OCI-LY1 (cell line): ENCODE results near the gene CRB2.

Source experiments
- H2AFZ ChIP-seq: fragments of 200-600 bp; sonication (generic), shearing (Covaris generic); 2 replicates; pipeline ENCODE4 v1.6.0; 2014; ENCODE audit warnings: antibody characterized with exemption, mild to moderate bottlenecking, low read length
- H3F3A ChIP-seq: fragments of 200-600 bp; sonication (generic), shearing (Covaris generic); 2 replicates; pipeline ENCODE4 v1.6.0; 2014; ENCODE audit warnings: mild to moderate bottlenecking, antibody characterized with exemption, low read length, moderate library complexity; ENCODE audit not compliant: insufficient read depth
- H3K27ac ChIP-seq: fragments of 200-600 bp; sonication (generic); 2 replicates; pipeline ENCODE4 v1.5.1; 2014; ENCODE audit warnings: low read length, mixed run types, mild to moderate bottlenecking, low read depth; ENCODE audit not compliant: poor library complexity, severe bottlenecking
- H3K27me3 ChIP-seq: fragments of 200-600 bp; sonication (generic); 2 replicates; pipeline ENCODE4 v1.6.0; 2014; ENCODE audit warnings: antibody characterized with exemption, mild to moderate bottlenecking, low read length, moderate library complexity; ENCODE audit not compliant: insufficient read depth
- H3K36me3 ChIP-seq: fragments of 200-600 bp; sonication (generic); 2 replicates; pipeline ENCODE4 v1.6.1; 2014; ENCODE audit warnings: mild to moderate bottlenecking, antibody characterized with exemption, low read length, moderate library complexity, mixed read lengths; ENCODE audit not compliant: insufficient read depth
- H3K4me1 ChIP-seq: fragments of 200-600 bp; sonication (generic); 2 replicates; pipeline ENCODE4 v1.5.1; 2014; ENCODE audit warnings: mild to moderate bottlenecking, low read length, moderate library complexity; ENCODE audit not compliant: insufficient read depth, severe bottlenecking
- H3K4me2 ChIP-seq: fragments of 200-600 bp; sonication (generic), shearing (Covaris generic); 2 replicates; pipeline ENCODE4 v1.6.1; 2014; ENCODE audit warnings: low read length
- H3K4me3 ChIP-seq: fragments of 200-600 bp; sonication (generic); 2 replicates; pipeline ENCODE4 v1.5.1; 2014; ENCODE audit warnings: low read length, low read depth, mild to moderate bottlenecking, mixed read lengths; ENCODE audit not compliant: poor library complexity, severe bottlenecking
- H3K79me2 ChIP-seq: fragments of 200-600 bp; shearing (Covaris generic); 2 replicates; pipeline ENCODE4 v1.6.1; 2016; ENCODE audit warnings: mixed run types, low read length, mixed read lengths; ENCODE audit not compliant: insufficient read depth
- H3K9ac ChIP-seq: fragments of 200-600 bp; sonication (generic), shearing (Covaris generic); 2 replicates; pipeline ENCODE4 v1.6.1; 2014; ENCODE audit warnings: mild to moderate bottlenecking, low read length, mixed read lengths
- H3K9me2 ChIP-seq: fragments of 200-600 bp; sonication (generic), shearing (Covaris generic); 2 replicates; pipeline ENCODE4 v1.6.1; 2014; ENCODE audit warnings: low read depth, mild to moderate bottlenecking, low read length, mixed read lengths
- H3K9me3 ChIP-seq: fragments of 200-600 bp; shearing (Covaris generic); 2 replicates; pipeline ENCODE4 v1.6.1; 2014; ENCODE audit warnings: low read length, mixed read lengths
- H4K20me1 ChIP-seq: fragments of 200-600 bp; sonication (generic), shearing (Covaris generic); 2 replicates; pipeline ENCODE4 v1.6.0; 2016; ENCODE audit warnings: mild to moderate bottlenecking, low read length; ENCODE audit not compliant: insufficient read depth
- EZH2 ChIP-seq: fragments of 200-600 bp; sonication (generic), shearing (Covaris generic); IDR thresholded peaks from 2 replicates; pipeline ENCODE4 v1.8.0; 2017; ENCODE audit warnings: borderline replicate concordance, mixed run types, mild to moderate bottlenecking, antibody characterized with exemption, low read length, moderate library complexity, mixed read lengths
- TF ChIP-seq, protein P1 (sequence below): fragments of 200-600 bp; sonication (generic), shearing (Covaris generic); IDR thresholded peaks from 2 replicates; pipeline ENCODE4 v1.5.1; 2017; ENCODE audit warnings: mild to moderate bottlenecking, antibody characterized with exemption, low read length, moderate library complexity, mixed read lengths

CRB2 gene

DNA sequence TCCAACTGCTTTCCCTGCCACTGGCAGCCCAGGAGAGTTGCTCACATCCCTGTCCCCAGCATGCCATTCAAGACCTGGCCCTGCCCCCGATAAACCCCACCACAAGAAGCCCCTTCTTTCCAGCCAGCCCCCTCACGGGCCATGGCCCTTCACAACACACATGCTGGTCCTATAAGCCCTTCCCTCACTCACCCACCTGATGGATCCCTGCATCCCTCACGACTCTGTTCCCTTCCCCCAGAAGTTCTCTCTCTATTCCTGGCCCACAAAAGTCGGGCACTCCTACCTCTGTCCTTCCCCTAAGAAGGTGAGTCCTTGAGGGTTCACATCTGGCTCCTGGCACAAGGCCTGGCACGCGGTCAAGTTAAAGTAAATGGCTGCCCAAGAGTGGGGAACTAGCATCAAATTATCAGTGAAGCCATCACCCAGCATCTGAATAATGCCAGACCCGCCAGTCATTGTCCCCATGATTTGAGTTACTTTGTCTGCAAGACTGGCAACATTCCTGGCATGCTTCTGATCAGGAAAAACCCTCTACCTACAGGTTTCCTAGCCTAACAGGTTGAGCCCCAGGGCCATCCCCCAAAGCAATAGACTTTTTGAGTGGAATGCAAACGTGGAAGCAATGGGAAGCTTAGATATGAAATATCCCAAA, 65.9 kb downstream of the CRB2 start:
- no peaks in the 10 kb centered on the region for H4K20me1 ChIP-seq
- no peak overlapping the region for H3K4me3 ChIP-seq
- H3K36me3 ChIP-seq = no peaks in the 10 kb centered on the region
- H3K27me3 ChIP-seq = no peaks in the 10 kb centered on the region
- H3K9me3 ChIP-seq = no peaks in the 10 kb centered on the region
- no peaks in the 10 kb centered on the region for H3F3A ChIP-seq
- no peak overlapping the region for H3K9ac ChIP-seq
- H3K9me2 ChIP-seq = no peaks in the 10 kb centered on the region
- no peak overlapping the region for H3K4me2 ChIP-seq
- no peak overlapping the region for H3K27ac ChIP-seq
- H3K79me2 ChIP-seq = no peaks in the 10 kb centered on the region
- no peak overlapping the region for H2AFZ ChIP-seq
- TF ChIP-seq, protein P1, sequence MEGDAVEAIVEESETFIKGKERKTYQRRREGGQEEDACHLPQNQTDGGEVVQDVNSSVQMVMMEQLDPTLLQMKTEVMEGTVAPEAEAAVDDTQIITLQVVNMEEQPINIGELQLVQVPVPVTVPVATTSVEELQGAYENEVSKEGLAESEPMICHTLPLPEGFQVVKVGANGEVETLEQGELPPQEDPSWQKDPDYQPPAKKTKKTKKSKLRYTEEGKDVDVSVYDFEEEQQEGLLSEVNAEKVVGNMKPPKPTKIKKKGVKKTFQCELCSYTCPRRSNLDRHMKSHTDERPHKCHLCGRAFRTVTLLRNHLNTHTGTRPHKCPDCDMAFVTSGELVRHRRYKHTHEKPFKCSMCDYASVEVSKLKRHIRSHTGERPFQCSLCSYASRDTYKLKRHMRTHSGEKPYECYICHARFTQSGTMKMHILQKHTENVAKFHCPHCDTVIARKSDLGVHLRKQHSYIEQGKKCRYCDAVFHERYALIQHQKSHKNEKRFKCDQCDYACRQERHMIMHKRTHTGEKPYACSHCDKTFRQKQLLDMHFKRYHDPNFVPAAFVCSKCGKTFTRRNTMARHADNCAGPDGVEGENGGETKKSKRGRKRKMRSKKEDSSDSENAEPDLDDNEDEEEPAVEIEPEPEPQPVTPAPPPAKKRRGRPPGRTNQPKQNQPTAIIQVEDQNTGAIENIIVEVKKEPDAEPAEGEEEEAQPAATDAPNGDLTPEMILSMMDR = no peak
- TF ChIP-seq EZH2 = no peak
- peaks cover 8% of the 10 kb centered on the region for H3K4me1 ChIP-seq

DNA sequence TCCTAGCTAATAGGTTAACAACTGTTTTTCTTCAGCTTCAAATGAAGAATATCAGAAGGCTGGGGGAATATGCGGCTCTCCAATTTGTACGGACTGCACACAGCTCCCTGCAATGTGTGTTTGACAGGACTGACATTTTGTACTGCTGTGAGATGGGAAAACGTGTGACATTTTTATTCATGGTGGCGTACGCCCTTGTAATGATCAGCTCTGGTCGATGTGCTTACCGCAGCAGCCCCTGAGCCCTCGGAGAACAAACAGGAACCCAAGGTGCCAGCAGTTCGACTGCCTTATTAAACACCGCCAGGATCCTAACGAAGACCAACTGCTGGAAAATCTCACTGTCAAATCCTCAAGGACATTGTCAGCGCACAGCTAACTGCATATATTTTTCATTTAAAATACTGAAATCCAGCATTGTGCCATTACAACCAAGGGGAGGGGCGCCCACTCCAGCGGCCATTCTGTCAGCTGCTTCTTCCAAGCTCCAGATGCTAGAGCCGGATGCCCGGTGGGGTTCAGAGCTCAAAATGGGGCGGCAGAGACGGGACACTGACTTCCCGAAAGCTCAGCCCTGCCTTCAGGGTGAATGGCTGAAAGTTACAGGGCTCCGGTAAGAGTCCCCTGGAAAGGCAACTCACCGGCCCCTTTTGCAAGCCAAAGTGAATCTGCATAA, 66.8 kb downstream of the CRB2 start:
- no peaks in the 10 kb centered on the region for H3K9me2 ChIP-seq
- no peak overlapping the region for H3K4me2 ChIP-seq
- H3K79me2 ChIP-seq = no peaks in the 10 kb centered on the region
- no peaks in the 10 kb centered on the region for H3F3A ChIP-seq
- H4K20me1 ChIP-seq = no peaks in the 10 kb centered on the region
- no peak overlapping the region for H3K27ac ChIP-seq
- H3K4me3 ChIP-seq = no peak overlapping the region
- no peaks in the 10 kb centered on the region for H3K27me3 ChIP-seq
- H3K9me3 ChIP-seq = no peaks in the 10 kb centered on the region
- H3K4me1 ChIP-seq = peaks cover 11% of the 10 kb centered on the region
- no peaks in the 10 kb centered on the region for H3K36me3 ChIP-seq
- TF ChIP-seq EZH2 = no peak
- TF ChIP-seq, protein P1 = no peak
- H3K9ac ChIP-seq = no peak overlapping the region
- no peak overlapping the region for H2AFZ ChIP-seq

DNA sequence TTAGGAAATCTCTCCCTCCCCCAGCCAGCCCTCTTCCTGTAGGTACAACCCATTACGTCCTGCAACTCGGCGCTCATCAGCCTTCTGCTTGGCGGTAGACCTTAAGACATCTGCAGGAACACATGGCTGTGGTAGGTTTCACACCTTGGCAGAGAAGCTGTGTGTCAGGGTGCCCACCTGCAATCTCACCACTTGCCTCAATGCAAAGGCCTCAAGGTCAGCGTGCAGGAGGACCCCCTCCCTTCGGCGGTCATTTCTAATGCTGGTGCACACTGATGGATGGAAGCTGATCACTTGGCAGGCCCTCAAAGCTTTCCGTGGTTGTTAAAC, 67.3 kb downstream of the CRB2 start:
- no peaks in the 10 kb centered on the region for H3K36me3 ChIP-seq
- no peaks in the 10 kb centered on the region for H3K27me3 ChIP-seq
- H2AFZ ChIP-seq = no peak overlapping the region
- H3K9me2 ChIP-seq = no peaks in the 10 kb centered on the region
- H3K79me2 ChIP-seq = no peaks in the 10 kb centered on the region
- H3K4me2 ChIP-seq = no peak overlapping the region
- no peak overlapping the region for H3K4me3 ChIP-seq
- no peak for TF ChIP-seq EZH2
- TF ChIP-seq, protein P1 = no peak
- H3F3A ChIP-seq = no peaks in the 10 kb centered on the region
- H3K9me3 ChIP-seq = no peaks in the 10 kb centered on the region
- H3K4me1 ChIP-seq = peaks cover 11% of the 10 kb centered on the region
- H4K20me1 ChIP-seq = no peaks in the 10 kb centered on the region
- H3K27ac ChIP-seq = no peak overlapping the region
- H3K9ac ChIP-seq = no peak overlapping the region
